Trophoblast cell (in vitro differentiated cells and primary cell): ENCODE data around the gene NOM1. TPM values are rescaled to one million over a fixed set of nuclear protein-coding genes. Genes with fewer than 3 reads are reported as not detected.
"Not testable (repeated sequence)": the region's sequence is repeated elsewhere in the genome, so short reads cannot be mapped to it uniquely, and the experiment has no call there.

ENCODE experiments used
- DNase-seq, 2 donors: peaks; one replicate each; pipeline ENCODE4 v3.0.0-alpha.2; 2016
- H2AFZ ChIP-seq: 2 replicates; pipeline ENCODE4 v1.6.1; 2013; ENCODE audit warnings: low read length, moderate library complexity, mild to moderate bottlenecking; ENCODE audit not compliant: insufficient read depth, poor library complexity
- H2AK5ac ChIP-seq: 2 replicates; pipeline ENCODE4 v1.6.1; 2013; ENCODE audit warnings: mild to moderate bottlenecking, low read length
- H2BK120ac ChIP-seq: 2 replicates; pipeline ENCODE4 v1.6.1; 2013; ENCODE audit warnings: low read length, mild to moderate bottlenecking, moderate library complexity; ENCODE audit not compliant: insufficient read depth, poor library complexity
- H2BK12ac ChIP-seq: 2 replicates; pipeline ENCODE4 v1.6.1; 2013; ENCODE audit warnings: mild to moderate bottlenecking, low read length, moderate library complexity
- H2BK5ac ChIP-seq: 2 replicates; pipeline ENCODE4 v1.6.1; 2013; ENCODE audit warnings: low read length, low read depth, moderate library complexity, mild to moderate bottlenecking; ENCODE audit not compliant: poor library complexity
- H3K14ac ChIP-seq: 2 replicates; pipeline ENCODE4 v1.6.1; 2013; ENCODE audit warnings: mild to moderate bottlenecking, low read length
- H3K18ac ChIP-seq: 2 replicates; pipeline ENCODE4 v1.6.1; 2013; ENCODE audit warnings: mild to moderate bottlenecking, low read length
- H3K23ac ChIP-seq: 2 replicates; pipeline ENCODE4 v1.6.1; 2013; ENCODE audit warnings: low read length
- H3K27ac ChIP-seq: 2 replicates; pipeline ENCODE4 v1.5.1; 2013; ENCODE audit warnings: low read depth, mild to moderate bottlenecking, inconsistent platforms, low read length, moderate library complexity
- H3K27me3 ChIP-seq: 2 replicates; pipeline ENCODE4 v1.6.1; 2013; ENCODE audit warnings: inconsistent platforms, mild to moderate bottlenecking, low read length, moderate library complexity; ENCODE audit not compliant: insufficient read depth
- H3K36me3 ChIP-seq, 2 experiments: 1 replicate in 1 of 2; 2 replicates in 1 of 2; pipeline ENCODE4 v1.6.1; 2013; ENCODE audit warnings: low read length in 2 of 2, mild to moderate bottlenecking in 2 of 2, moderate library complexity in 1 of 2; ENCODE audit not compliant: insufficient read depth in 2 of 2, control insufficient read depth in 1 of 2
- H3K4ac ChIP-seq: 2 replicates; pipeline ENCODE4 v1.6.1; 2013; ENCODE audit warnings: low read depth, mild to moderate bottlenecking, low read length, moderate library complexity
- H3K4me1 ChIP-seq, 2 experiments: 1 replicate in 1 of 2; 2 replicates in 1 of 2; pipeline ENCODE4 v1.6.1; 2013; ENCODE audit warnings: low read length in 2 of 2, mild to moderate bottlenecking in 2 of 2, moderate library complexity in 1 of 2; ENCODE audit not compliant: insufficient read depth in 2 of 2, control insufficient read depth in 1 of 2
- H3K4me2 ChIP-seq: 2 replicates; pipeline ENCODE4 v1.6.1; 2013; ENCODE audit warnings: inconsistent platforms, mild to moderate bottlenecking, low read length, moderate library complexity
- H3K4me3 ChIP-seq: 2 replicates; pipeline ENCODE4 v1.5.1; 2013; ENCODE audit warnings: mild to moderate bottlenecking, low read depth, low read length, inconsistent platforms
- H3K79me1 ChIP-seq: one replicate; pipeline ENCODE4 v1.6.1; 2013; ENCODE audit warnings: low read length
- H3K79me2 ChIP-seq: 2 replicates; pipeline ENCODE4 v1.6.1; 2013; ENCODE audit warnings: low read length, mild to moderate bottlenecking; ENCODE audit not compliant: control insufficient read depth, insufficient read depth, poor library complexity
- H3K9ac ChIP-seq: 2 replicates; pipeline ENCODE4 v1.6.1; 2013; ENCODE audit warnings: mild to moderate bottlenecking, low read length
- H3K9me3 ChIP-seq: 2 replicates; pipeline ENCODE4 v1.6.1; 2013; ENCODE audit warnings: low read depth, mild to moderate bottlenecking, control low read depth, inconsistent platforms, low read length; ENCODE audit not compliant: insufficient read depth
- H4K12ac ChIP-seq: 2 replicates; pipeline ENCODE4 v1.6.1; 2013; ENCODE audit warnings: low read depth, mild to moderate bottlenecking, low read length, moderate library complexity
- H4K8ac ChIP-seq: 2 replicates; pipeline ENCODE4 v1.6.1; 2013; ENCODE audit warnings: low read depth, mild to moderate bottlenecking, low read length, moderate library complexity
- H4K91ac ChIP-seq: one replicate; pipeline ENCODE4 v1.6.1; 2013; ENCODE audit warnings: low read depth, mild to moderate bottlenecking, low read length, moderate library complexity
- WGBS: extraction: QIAGEN DNeasy Blood & Tissue Kit; methylation state at CpG from one replicate; pipeline ENCODE4 v1.1.7; 2013; ENCODE audit warnings: missing lambda C conversion rate; ENCODE audit not compliant: insufficient read length, insufficient coverage; ENCODE audit errors: extremely low coverage; 5-methylcytosine and 5-hydroxymethylcytosine counted together
- polyA plus RNA-seq: library from polyadenylated mRNA; stranded (reverse); fragments of 200-250 nt; gene quantifications from 2 replicates; pipeline ENCODE4 v1.2.3, GENCODE V29; 2013

The NOM1 gene, protein sequence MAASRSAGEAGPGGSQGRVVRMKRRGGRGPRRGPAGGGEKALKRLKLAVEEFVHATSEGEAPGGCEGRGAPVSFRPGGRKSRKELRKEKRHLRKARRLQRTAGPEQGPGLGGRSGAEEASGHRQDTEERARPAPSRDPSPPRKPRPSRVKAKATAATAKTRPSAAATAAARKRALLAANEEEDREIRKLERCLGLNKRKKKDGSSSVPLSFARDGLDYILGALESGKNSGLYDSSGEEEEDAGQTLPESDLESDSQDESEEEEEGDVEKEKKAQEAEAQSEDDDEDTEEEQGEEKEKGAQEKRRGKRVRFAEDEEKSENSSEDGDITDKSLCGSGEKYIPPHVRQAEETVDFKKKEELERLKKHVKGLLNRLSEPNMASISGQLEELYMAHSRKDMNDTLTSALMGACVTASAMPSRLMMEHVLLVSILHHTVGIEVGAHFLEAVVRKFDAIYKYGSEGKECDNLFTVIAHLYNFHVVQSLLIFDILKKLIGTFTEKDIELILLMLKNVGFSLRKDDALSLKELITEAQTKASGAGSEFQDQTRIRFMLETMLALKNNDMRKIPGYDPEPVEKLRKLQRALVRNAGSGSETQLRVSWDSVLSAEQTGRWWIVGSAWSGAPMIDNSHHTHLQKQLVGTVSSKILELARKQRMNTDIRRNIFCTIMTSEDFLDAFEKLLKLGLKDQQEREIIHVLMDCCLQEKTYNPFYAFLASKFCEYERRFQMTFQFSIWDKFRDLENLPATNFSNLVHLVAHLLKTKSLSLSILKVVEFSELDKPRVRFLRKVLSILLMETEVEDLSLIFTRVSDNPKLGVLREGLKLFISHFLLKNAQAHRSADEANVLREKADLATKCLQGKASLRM
- 8.4 and 9.2 TPM in 2 replicates for polyA plus RNA-seq

GRCh38 chr7:156949541-156950380 lies at the start of gene NOM1:
Gene NOM1, plus strand, starts transcription at chr7:156949712. Its CDS starts 26 bp downstream, at chr7:156949738.
- Histone ChIP-seq H4K8ac (peak within 1 kb of the TSS; percentile 99), H2AK5ac (no peak within 1 kb of the TSS), H3K9ac (peak within 1 kb of the TSS; percentile 68), H2AFZ (peak within 1 kb of the TSS; percentile 37), H3K4me2 (peak within 1 kb of the TSS; percentile 96), H2BK120ac (peak within 1 kb of the TSS; percentile 80), H3K18ac (peak within 1 kb of the TSS; percentile 94), H3K27me3 (no peaks in the 10 kb centered on the region), H3K79me1 (peaks cover 4% of the 10 kb centered on the region), H3K4ac (peak within 1 kb of the TSS; percentile 90), H4K91ac (peak within 1 kb of the TSS; percentile 65), H3K27ac (no peak within 1 kb of the TSS), H3K14ac (peak within 1 kb of the TSS; percentile 89), H3K4me3 (peak within 1 kb of the TSS; percentile 83), H3K23ac (no peak within 1 kb of the TSS), H3K79me2 (peaks cover 6% of the 10 kb centered on the region), H4K12ac (peak within 1 kb of the TSS; percentile 99), H2BK12ac (no peak within 1 kb of the TSS), H3K9me3 (no peaks in the 10 kb centered on the region), H2BK5ac (no peak within 1 kb of the TSS), H3K4me1 (peaks cover 2 to 10% of the 10 kb centered on the region in 2 experiments), H3K36me3 (peaks cover 12 to 22% of the 10 kb centered on the region in 2 experiments)
- WGBS = no CpG with 5 or more reads among the region's 115 CpGs
- peak; percentile 84 to 96 for DNase-seq

DNA sequence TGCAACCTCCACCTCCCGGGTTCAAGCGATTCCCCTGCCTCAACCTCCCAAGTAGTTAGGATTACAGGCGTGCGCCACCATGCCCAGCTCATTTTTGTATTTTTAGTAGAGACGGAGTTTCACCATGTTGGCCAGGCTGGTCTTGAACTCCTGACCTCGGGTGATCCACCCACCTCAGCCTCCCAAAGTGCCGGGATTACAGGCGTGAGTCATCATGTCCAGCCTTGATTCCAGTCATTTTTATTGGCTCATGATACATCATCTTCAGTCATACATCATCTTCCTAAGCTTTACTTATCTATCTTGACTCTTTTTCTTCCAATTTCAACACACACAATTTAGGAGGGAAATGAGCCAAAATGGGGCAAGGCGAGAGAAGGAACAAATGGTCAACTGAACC lies 49.4 kb upstream of the NOM1 start:
- not testable (repeated sequence) for H3K9me3 ChIP-seq, H3K23ac ChIP-seq, H2AFZ ChIP-seq, H3K79me1 ChIP-seq, H2BK5ac ChIP-seq, H3K9ac ChIP-seq, H4K8ac ChIP-seq, H4K12ac ChIP-seq, H2BK120ac ChIP-seq, H3K27ac ChIP-seq, H3K4me1 ChIP-seq, H3K36me3 ChIP-seq, H3K27me3 ChIP-seq, H3K14ac ChIP-seq, H3K18ac ChIP-seq, H3K4me3 ChIP-seq, H2AK5ac ChIP-seq, H3K4ac ChIP-seq, H3K4me2 ChIP-seq, H4K91ac ChIP-seq, DNase-seq, H3K79me2 ChIP-seq, H2BK12ac ChIP-seq
- no CpG with 5 or more reads among the region's 9 CpGs for WGBS

- Histone ChIP-seq H2BK120ac (no peak overlapping the region), H3K4ac (no peak overlapping the region), H3K9ac (no peak overlapping the region), H4K91ac (no peak overlapping the region), H3K4me2 (no peak overlapping the region), H3K14ac (no peak overlapping the region), H3K9me3 (no peaks in the 10 kb centered on the region), H4K8ac (no peak overlapping the region), H4K12ac (no peak overlapping the region), H3K27ac (no peak overlapping the region), H2AK5ac (no peak overlapping the region), H3K4me3 (no peak overlapping the region), H3K23ac (no peak overlapping the region), H2AFZ (no peak overlapping the region), H2BK5ac (no peak overlapping the region), H3K4me1 (peaks cover 0 to 2% of the 10 kb centered on the region in 2 experiments), H3K27me3 (peaks cover 4% of the 10 kb centered on the region), H3K36me3 (no peaks in the 10 kb centered on the region), H2BK12ac (no peak overlapping the region), H3K18ac (no peak overlapping the region), H3K79me2 (no peaks in the 10 kb centered on the region), H3K79me1 (no peaks in the 10 kb centered on the region)
- DNase-seq = no peak
- WGBS = no CpG with 5 or more reads among the region's 10 CpGs
Observed at GRCh38 chr7:156903232-156903909, 46.1 kb upstream of the NOM1 start.
